Measurements from ENCODE around the gene C3orf85. TPM values are rescaled to one million over a fixed set of nuclear protein-coding genes. Genes with fewer than 3 reads are reported as not detected.

C3orf85 gene
- total RNA-seq, 1 donor from 2014 or later: not detected

- DNase-seq (ENCODE audit: low spot score): no peak
- no peaks in the 10 kb centered on the region for H3K9me3 Mint-ChIP-seq
- no peaks in the 10 kb centered on the region for H3K36me3 Mint-ChIP-seq (ENCODE audit: low read depth)
- H3K4me3 Mint-ChIP-seq (ENCODE audit: low read depth): no peak overlapping the region
- no peaks in the 10 kb centered on the region for H3K27me3 Mint-ChIP-seq (ENCODE audit: low read depth)
- H3K4me1 Mint-ChIP-seq (ENCODE audit: low read depth): no peaks in the 10 kb centered on the region
- intact Hi-C loops (cut with micrococcal nuclease): no loop called here
- no peak overlapping the region for H3K27ac Mint-ChIP-seq
These were observed 25.1 kb downstream of the C3orf85 start for GRCh38 chr3:109161487-109162123.

GRCh38 chr3:109165905-109166304 is 29.4 kb downstream of the C3orf85 start:
- Mint-ChIP-seq H3K4me3 (ENCODE audit: low read depth) (no peak overlapping the region), H3K36me3 (ENCODE audit: low read depth) (no peaks in the 10 kb centered on the region), H3K4me1 (ENCODE audit: low read depth) (no peaks in the 10 kb centered on the region), H3K27ac (no peak overlapping the region), H3K9me3 (no peaks in the 10 kb centered on the region), H3K27me3 (ENCODE audit: low read depth) (no peaks in the 10 kb centered on the region)
- intact Hi-C loops (cut with micrococcal nuclease): no loop called here
- no peak for DNase-seq (ENCODE audit: low spot score)

GRCh38 chr3:109171479-109171878 is 35.0 kb downstream of the C3orf85 start:
- Mint-ChIP-seq H3K27me3 (ENCODE audit: low read depth) (no peaks in the 10 kb centered on the region), H3K4me3 (ENCODE audit: low read depth) (no peak overlapping the region), H3K27ac (no peak overlapping the region), H3K36me3 (ENCODE audit: low read depth) (no peaks in the 10 kb centered on the region), H3K9me3 (no peaks in the 10 kb centered on the region), H3K4me1 (ENCODE audit: low read depth) (no peaks in the 10 kb centered on the region)
- DNase-seq (ENCODE audit: low spot score): no peak
- intact Hi-C loops (cut with micrococcal nuclease): no loop called here

DNA sequence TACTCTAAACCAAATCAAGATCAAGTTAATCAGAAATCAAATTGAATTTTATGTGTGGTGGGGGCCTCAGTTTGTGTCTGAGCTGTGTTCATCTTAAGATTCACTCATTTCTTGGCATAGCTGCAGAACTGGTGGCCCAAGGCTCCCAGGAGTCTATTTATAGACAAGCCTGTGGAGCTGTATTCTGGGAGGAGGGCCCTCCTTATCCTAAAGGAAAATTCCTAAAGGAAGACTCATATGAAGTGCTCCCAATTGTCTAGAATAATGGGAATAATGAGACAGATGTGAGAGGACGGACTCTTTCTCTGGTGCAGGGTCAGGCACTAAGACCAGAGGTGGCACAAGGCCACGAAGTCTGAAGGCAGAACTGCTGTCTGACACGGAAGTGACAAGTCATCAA is 38.9 kb downstream of the C3orf85 start:
- intact Hi-C loops (cut with micrococcal nuclease): no loop called here
- Mint-ChIP-seq H3K4me1 (ENCODE audit: low read depth) (no peaks in the 10 kb centered on the region), H3K27me3 (ENCODE audit: low read depth) (no peaks in the 10 kb centered on the region), H3K36me3 (ENCODE audit: low read depth) (no peaks in the 10 kb centered on the region), H3K9me3 (no peaks in the 10 kb centered on the region), H3K4me3 (ENCODE audit: low read depth) (no peak overlapping the region), H3K27ac (no peak overlapping the region)
- no peak for DNase-seq (ENCODE audit: low spot score)

DNA sequence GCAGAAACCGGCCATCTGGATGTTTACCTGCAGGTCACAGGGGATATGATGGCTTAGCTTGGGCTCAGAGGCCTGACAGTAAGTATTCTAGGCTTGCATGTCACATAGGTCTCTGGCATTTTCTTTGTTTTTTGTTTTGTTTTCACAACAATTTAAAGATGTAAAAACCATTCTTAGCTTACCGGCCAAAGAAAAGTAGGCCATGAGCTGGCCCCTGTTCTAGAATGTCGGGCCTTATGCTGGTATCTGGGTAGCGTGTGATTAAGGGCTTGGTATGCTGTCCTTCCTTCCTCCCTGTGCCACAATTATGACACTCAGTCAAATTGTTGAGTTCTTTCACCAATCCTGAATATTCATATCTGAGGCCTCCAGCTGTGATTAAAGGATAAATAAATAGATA is 40.2 kb downstream of the C3orf85 start:
- Mint-ChIP-seq H3K27me3 (ENCODE audit: low read depth) (no peaks in the 10 kb centered on the region), H3K4me3 (ENCODE audit: low read depth) (no peak overlapping the region), H3K27ac (no peak overlapping the region), H3K4me1 (ENCODE audit: low read depth) (no peaks in the 10 kb centered on the region), H3K36me3 (ENCODE audit: low read depth) (no peaks in the 10 kb centered on the region), H3K9me3 (no peaks in the 10 kb centered on the region)
- intact Hi-C loops (cut with micrococcal nuclease): no loop called here
- DNase-seq (ENCODE audit: low spot score): no peak

GRCh38 chr3:109177908-109178307 is 41.4 kb downstream of the C3orf85 start:
- no peaks in the 10 kb centered on the region for H3K9me3 Mint-ChIP-seq
- H3K4me1 Mint-ChIP-seq (ENCODE audit: low read depth): no peaks in the 10 kb centered on the region
- intact Hi-C loops (cut with micrococcal nuclease): no loop called here
- H3K36me3 Mint-ChIP-seq (ENCODE audit: low read depth): no peaks in the 10 kb centered on the region
- no peak overlapping the region for H3K27ac Mint-ChIP-seq
- H3K27me3 Mint-ChIP-seq (ENCODE audit: low read depth): no peaks in the 10 kb centered on the region
- DNase-seq (ENCODE audit: low spot score): no peak
- no peak overlapping the region for H3K4me3 Mint-ChIP-seq (ENCODE audit: low read depth)

DNA sequence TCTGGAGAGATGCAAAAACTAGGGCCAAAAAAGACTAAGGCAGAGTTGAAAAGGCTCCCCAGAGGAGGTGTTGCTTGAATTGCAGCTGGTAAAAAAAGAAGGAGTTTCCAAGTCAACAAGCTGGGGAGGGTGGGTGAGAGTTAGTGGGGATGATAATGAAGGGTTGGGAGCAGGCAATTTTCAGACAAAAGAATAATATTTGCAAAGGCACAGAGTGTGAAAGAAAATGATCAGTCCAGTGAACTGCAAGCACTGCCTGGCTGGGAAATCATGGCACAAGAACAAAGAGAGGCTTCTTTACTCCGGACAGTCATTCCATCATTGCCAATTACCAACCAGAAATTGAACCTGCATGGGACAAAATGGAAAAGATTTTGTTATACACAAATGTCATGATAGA is 42.2 kb downstream of the C3orf85 start:
- no peaks in the 10 kb centered on the region for H3K36me3 Mint-ChIP-seq (ENCODE audit: low read depth)
- H3K9me3 Mint-ChIP-seq: no peaks in the 10 kb centered on the region
- intact Hi-C loops (cut with micrococcal nuclease): no loop called here
- no peak overlapping the region for H3K27ac Mint-ChIP-seq
- no peak for DNase-seq (ENCODE audit: low spot score)
- H3K27me3 Mint-ChIP-seq (ENCODE audit: low read depth): no peaks in the 10 kb centered on the region
- no peaks in the 10 kb centered on the region for H3K4me1 Mint-ChIP-seq (ENCODE audit: low read depth)
- H3K4me3 Mint-ChIP-seq (ENCODE audit: low read depth): no peak overlapping the region

DNA sequence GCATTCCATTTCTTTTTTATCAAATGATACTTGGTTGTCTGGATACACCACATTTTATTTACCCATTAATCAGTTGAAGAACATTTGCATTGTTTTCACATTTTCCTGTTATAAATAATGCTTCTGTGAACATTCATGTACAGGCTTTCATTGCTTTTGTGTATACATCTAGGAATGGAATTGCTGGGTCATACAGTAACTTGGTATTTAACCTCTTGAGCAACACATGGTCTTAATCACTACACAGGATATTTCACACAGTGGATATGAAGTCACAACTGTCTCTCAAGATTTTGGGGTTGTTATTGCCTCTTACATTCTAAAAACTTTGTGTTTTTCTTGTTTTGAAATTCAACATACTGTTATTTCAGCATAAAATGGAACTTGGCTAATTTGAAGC is 48.2 kb downstream of the C3orf85 start:
- no peaks in the 10 kb centered on the region for H3K36me3 Mint-ChIP-seq (ENCODE audit: low read depth)
- H3K27ac Mint-ChIP-seq: no peak overlapping the region
- intact Hi-C loops (cut with micrococcal nuclease): no loop called here
- H3K27me3 Mint-ChIP-seq (ENCODE audit: low read depth): no peaks in the 10 kb centered on the region
- H3K9me3 Mint-ChIP-seq: no peaks in the 10 kb centered on the region
- H3K4me3 Mint-ChIP-seq (ENCODE audit: low read depth): no peak overlapping the region
- no peaks in the 10 kb centered on the region for H3K4me1 Mint-ChIP-seq (ENCODE audit: low read depth)
- no peak for DNase-seq (ENCODE audit: low spot score)

- Mint-ChIP-seq H3K27ac (no peak overlapping the region), H3K9me3 (no peaks in the 10 kb centered on the region), H3K36me3 (ENCODE audit: low read depth) (no peaks in the 10 kb centered on the region), H3K27me3 (ENCODE audit: low read depth) (no peaks in the 10 kb centered on the region), H3K4me1 (ENCODE audit: low read depth) (no peaks in the 10 kb centered on the region), H3K4me3 (ENCODE audit: low read depth) (no peak overlapping the region)
- intact Hi-C loops (cut with micrococcal nuclease): no loop called here
- DNase-seq (ENCODE audit: low spot score): no peak
These were observed 50.9 kb downstream of the C3orf85 start for GRCh38 chr3:109187390-109187789.

DNA sequence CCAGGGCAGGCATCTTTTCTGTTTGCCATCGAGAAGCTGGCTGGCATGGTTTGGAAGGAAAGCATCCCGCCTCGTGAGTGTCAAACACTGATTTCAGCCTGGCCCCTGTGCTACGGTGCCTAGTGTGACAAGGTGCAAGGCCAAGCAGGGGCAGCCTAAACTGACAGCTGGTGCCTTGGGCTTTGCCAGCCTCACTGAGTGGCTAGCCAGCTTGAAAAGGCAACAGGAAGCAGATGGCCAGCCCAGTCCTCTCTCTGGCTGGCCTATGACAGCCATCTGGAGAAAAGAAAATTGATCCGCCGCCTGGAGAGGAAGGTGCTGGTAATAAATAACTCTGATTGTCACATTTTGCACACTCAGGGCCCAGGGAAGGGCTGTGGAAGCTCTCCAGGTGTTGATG is 52.2 kb downstream of the C3orf85 start:
- Mint-ChIP-seq H3K9me3 (no peaks in the 10 kb centered on the region), H3K27ac (no peak overlapping the region), H3K36me3 (ENCODE audit: low read depth) (no peaks in the 10 kb centered on the region), H3K4me1 (ENCODE audit: low read depth) (no peaks in the 10 kb centered on the region), H3K27me3 (ENCODE audit: low read depth) (no peaks in the 10 kb centered on the region), H3K4me3 (ENCODE audit: low read depth) (no peak overlapping the region)
- no peak for DNase-seq (ENCODE audit: low spot score)
- intact Hi-C loops (cut with micrococcal nuclease): no loop called here

DNA sequence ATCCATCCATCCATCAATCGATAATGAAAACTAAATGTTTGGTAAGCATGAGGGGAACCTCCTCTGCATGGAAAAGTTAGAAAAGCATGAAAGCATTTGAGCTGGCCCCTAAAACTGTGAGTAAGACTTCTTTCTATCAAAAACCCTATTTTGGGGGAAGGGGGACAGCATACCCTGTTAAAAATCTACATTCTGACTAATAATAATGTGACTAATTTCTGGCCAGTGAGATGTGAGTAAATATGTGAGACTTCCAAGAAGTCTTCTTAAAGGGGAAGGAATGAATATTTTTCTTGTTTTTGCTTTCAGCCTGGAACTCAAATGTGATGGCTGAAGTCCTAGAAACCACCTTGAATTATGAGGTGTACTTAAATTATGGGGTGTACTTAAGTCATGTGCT is 54.9 kb downstream of the C3orf85 start:
- H3K36me3 Mint-ChIP-seq (ENCODE audit: low read depth): no peaks in the 10 kb centered on the region
- DNase-seq (ENCODE audit: low spot score): no peak
- no peak overlapping the region for H3K4me3 Mint-ChIP-seq (ENCODE audit: low read depth)
- no peaks in the 10 kb centered on the region for H3K27me3 Mint-ChIP-seq (ENCODE audit: low read depth)
- H3K4me1 Mint-ChIP-seq (ENCODE audit: low read depth): no peaks in the 10 kb centered on the region
- intact Hi-C loops (cut with micrococcal nuclease): no loop called here
- no peaks in the 10 kb centered on the region for H3K9me3 Mint-ChIP-seq
- H3K27ac Mint-ChIP-seq: no peak overlapping the region

- Mint-ChIP-seq H3K27me3 (ENCODE audit: low read depth) (no peaks in the 10 kb centered on the region), H3K36me3 (ENCODE audit: low read depth) (no peaks in the 10 kb centered on the region), H3K4me1 (ENCODE audit: low read depth) (no peaks in the 10 kb centered on the region), H3K9me3 (peaks cover 4% of the 10 kb centered on the region), H3K4me3 (ENCODE audit: low read depth) (no peak overlapping the region), H3K27ac (no peak overlapping the region)
- DNase-seq (ENCODE audit: low spot score): no peak
- intact Hi-C loops (cut with micrococcal nuclease): no loop called here
These were observed 59.3 kb downstream of the C3orf85 start for GRCh38 chr3:109195815-109196214.
